Measurements from ENCODE around the gene SLC26A2. TPM values are rescaled to one million over a fixed set of nuclear protein-coding genes. Genes with fewer than 3 reads are reported as not detected.

SLC26A2 gene
- total RNA-seq, 1 experiment from 2014 or later = 34.6 TPM

DNA sequence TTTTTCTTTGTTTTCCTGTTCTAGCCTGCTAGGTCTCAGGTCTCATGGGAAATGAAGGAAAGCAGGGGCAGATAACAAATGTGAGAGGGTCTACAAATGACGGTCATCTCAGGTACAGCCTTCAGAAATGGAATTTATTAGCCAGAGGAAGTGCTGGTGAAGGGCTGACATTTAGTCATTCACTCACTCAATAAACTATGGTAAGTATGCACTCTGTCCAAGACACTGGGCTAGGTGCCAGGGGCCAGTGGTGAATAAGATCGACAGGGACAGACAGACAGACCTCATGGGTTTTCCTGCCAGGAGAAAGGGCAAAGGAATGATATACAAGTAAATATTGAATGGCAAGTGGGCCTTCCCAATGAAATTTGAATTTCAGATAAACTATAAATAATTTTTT lies 22.3 kb upstream of the SLC26A2 start:
- TF ChIP-seq, protein P1, sequence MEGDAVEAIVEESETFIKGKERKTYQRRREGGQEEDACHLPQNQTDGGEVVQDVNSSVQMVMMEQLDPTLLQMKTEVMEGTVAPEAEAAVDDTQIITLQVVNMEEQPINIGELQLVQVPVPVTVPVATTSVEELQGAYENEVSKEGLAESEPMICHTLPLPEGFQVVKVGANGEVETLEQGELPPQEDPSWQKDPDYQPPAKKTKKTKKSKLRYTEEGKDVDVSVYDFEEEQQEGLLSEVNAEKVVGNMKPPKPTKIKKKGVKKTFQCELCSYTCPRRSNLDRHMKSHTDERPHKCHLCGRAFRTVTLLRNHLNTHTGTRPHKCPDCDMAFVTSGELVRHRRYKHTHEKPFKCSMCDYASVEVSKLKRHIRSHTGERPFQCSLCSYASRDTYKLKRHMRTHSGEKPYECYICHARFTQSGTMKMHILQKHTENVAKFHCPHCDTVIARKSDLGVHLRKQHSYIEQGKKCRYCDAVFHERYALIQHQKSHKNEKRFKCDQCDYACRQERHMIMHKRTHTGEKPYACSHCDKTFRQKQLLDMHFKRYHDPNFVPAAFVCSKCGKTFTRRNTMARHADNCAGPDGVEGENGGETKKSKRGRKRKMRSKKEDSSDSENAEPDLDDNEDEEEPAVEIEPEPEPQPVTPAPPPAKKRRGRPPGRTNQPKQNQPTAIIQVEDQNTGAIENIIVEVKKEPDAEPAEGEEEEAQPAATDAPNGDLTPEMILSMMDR (IDR thresholded peaks at IDR 0.05; ENCODE audit: unreplicated experiment) = no peak
- no TSS peak for BruUV-seq (replicated peaks)
- intact Hi-C loops (cut with micrococcal nuclease; ENCODE audit: unreplicated experiment) = loop anchor here (1.0 kb wide), 1 partner anchor 22 kb away; the partner anchor contains the start of gene SLC26A2
- Mint-ChIP-seq H3K27ac (ENCODE audit: unreplicated experiment) (peak overlapping the region; percentile 88), H3K9me3 (ENCODE audit: low read depth, unreplicated experiment) (no peaks in the 10 kb centered on the region), H3K4me1 (ENCODE audit: low read depth, unreplicated experiment) (peaks cover 79% of the 10 kb centered on the region), H3K36me3 (ENCODE audit: insufficient read depth, unreplicated experiment) (peaks cover 22% of the 10 kb centered on the region), H3K27me3 (ENCODE audit: unreplicated experiment) (no peaks in the 10 kb centered on the region), H3K4me3 (ENCODE audit: low read depth, unreplicated experiment) (peak overlapping the region; percentile 7)
- peak; percentile 90 for DNase-seq
- CTCF ChIA-PET = no interaction called here

DNA sequence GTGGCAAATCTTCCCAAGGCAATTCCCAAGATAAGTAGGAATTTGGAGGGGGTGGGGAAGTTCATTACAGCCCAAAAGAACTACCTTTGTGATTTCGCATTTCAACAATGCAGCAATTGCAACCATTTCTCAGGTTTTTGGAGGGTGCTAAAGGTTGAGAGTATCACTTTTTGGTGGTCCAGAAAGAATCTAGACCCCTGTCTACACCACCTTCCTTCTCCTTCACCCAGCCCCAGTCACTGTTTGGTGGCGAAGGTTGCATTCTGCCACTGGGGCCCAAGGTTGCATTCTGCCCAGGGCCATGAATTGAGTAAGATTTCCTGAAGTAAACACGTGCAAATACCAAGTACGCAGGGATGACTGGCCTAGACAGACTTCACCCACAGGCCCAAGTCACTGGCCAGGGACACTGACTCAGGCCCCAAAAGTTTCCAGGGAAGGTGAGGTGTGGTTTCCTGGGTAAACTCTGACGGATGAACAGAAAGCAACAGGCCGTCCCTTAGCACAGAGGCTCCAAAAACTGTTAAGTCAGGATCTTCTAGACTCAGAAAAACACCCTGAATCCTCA lies 21.7 kb upstream of the SLC26A2 start:
- Mint-ChIP-seq H3K36me3 (ENCODE audit: insufficient read depth, unreplicated experiment) (peaks cover 22% of the 10 kb centered on the region), H3K27me3 (ENCODE audit: unreplicated experiment) (no peaks in the 10 kb centered on the region), H3K27ac (ENCODE audit: unreplicated experiment) (peak overlapping the region; percentile 88), H3K4me3 (ENCODE audit: low read depth, unreplicated experiment) (peak overlapping the region; percentile 27), H3K4me1 (ENCODE audit: low read depth, unreplicated experiment) (peaks cover 84% of the 10 kb centered on the region), H3K9me3 (ENCODE audit: low read depth, unreplicated experiment) (no peaks in the 10 kb centered on the region)
- TF ChIP-seq, protein P1 (IDR thresholded peaks at IDR 0.05; ENCODE audit: unreplicated experiment) = no peak
- intact Hi-C loops (cut with micrococcal nuclease; ENCODE audit: unreplicated experiment) = loop anchor here (1.0 kb wide), 1 partner anchor 21 kb away; the partner anchor contains the start of gene SLC26A2
- CTCF ChIA-PET = interaction anchor here (0.6 to 1.3 kb wide), 6 partner anchors 10 to 68 kb away, joined by 3 to 8 read pairs (median 4); no protein-coding TSS in a partner anchor
- no TSS peak for BruUV-seq (replicated peaks)
- DNase-seq = peak; percentile 86

DNA sequence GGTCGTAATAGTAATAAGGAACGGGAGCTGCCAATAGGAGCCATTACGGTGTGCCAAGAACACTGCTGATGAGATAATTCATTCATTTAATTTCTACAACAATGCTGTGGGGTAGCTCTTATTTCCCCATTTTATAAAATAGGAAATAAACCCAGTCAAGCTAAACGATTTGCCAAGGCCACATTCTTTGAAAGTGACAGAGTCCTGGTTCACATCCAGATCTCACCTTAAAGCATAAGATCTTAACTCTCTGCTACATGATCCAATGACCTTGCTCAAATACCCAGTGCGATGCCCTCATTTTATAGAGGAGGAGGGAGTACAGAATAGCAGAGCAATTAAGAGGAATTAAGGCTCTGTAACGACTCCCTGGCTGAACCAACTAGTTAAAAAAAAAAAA lies 21.0 kb upstream of the SLC26A2 start:
- no peak overlapping the region for H3K4me3 Mint-ChIP-seq (ENCODE audit: low read depth, unreplicated experiment)
- peaks cover 84% of the 10 kb centered on the region for H3K4me1 Mint-ChIP-seq (ENCODE audit: low read depth, unreplicated experiment)
- H3K9me3 Mint-ChIP-seq (ENCODE audit: low read depth, unreplicated experiment) = no peaks in the 10 kb centered on the region
- H3K27ac Mint-ChIP-seq (ENCODE audit: unreplicated experiment) = peak overlapping the region; percentile 88
- CTCF ChIA-PET = interaction anchor here (0.5 to 1.3 kb wide), 8 partner anchors 9 to 1391 kb away, joined by 3 to 8 read pairs (median 4); partner anchors contain the start of gene SLC26A2
- H3K27me3 Mint-ChIP-seq (ENCODE audit: unreplicated experiment) = no peaks in the 10 kb centered on the region
- DNase-seq = no peak
- BruUV-seq (replicated peaks) = no TSS peak
- H3K36me3 Mint-ChIP-seq (ENCODE audit: insufficient read depth, unreplicated experiment) = peaks cover 22% of the 10 kb centered on the region
- intact Hi-C loops (cut with micrococcal nuclease; ENCODE audit: unreplicated experiment) = no loop called here
- TF ChIP-seq, protein P1 (IDR thresholded peaks at IDR 0.05; ENCODE audit: unreplicated experiment) = no peak

DNA sequence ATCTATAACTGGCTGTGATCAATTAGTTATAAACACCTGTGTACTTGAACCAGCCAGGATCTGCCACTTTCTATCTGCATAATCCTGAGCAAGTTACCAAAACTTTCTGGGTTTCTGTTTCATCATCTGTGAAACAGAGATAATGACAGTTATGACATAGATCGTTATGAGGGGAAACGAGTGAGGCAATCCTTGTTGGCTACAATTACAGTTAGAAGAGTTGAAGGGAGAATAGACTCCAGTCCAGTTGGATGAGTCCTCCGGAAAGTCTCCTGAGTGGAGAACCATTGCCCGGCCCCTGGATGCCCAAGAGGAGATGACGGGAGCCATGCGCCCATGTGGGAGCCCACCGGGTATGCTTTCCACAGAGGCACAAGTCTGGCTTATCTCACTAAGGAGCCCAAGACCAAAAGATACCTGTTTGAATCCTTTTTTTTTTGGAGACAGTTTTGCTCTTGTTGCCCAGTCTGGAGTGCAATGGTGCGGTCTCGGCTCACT lies 20.4 kb upstream of the SLC26A2 start:
- CTCF ChIA-PET = interaction anchor here (1.0 to 1.3 kb wide), 2 partner anchors 8 to 20 kb away, joined by 3 to 5 read pairs; partner anchors contain the start of gene SLC26A2
- TF ChIP-seq, protein P1 (IDR thresholded peaks at IDR 0.05; ENCODE audit: unreplicated experiment) = no peak
- intact Hi-C loops (cut with micrococcal nuclease; ENCODE audit: unreplicated experiment) = no loop called here
- BruUV-seq (replicated peaks) = no TSS peak
- H3K27ac Mint-ChIP-seq (ENCODE audit: unreplicated experiment) = peak overlapping the region; percentile 88
- H3K36me3 Mint-ChIP-seq (ENCODE audit: insufficient read depth, unreplicated experiment) = peaks cover 22% of the 10 kb centered on the region
- H3K4me1 Mint-ChIP-seq (ENCODE audit: low read depth, unreplicated experiment) = peaks cover 84% of the 10 kb centered on the region
- DNase-seq = no peak
- H3K9me3 Mint-ChIP-seq (ENCODE audit: low read depth, unreplicated experiment) = no peaks in the 10 kb centered on the region
- H3K27me3 Mint-ChIP-seq (ENCODE audit: unreplicated experiment) = no peaks in the 10 kb centered on the region
- no peak overlapping the region for H3K4me3 Mint-ChIP-seq (ENCODE audit: low read depth, unreplicated experiment)

Measured in Calu3 (cell line).